Stimulated activated CD4-positive, alpha-beta T cell treated with anti-CD3 and anti-CD28 coated beads, Interleukin-1b, Interleukin-23, amount 100 ng/mL, for 1 hour (primary cell): ENCODE measurements around the gene ISYNA1.

Experiments used
- DNase-seq, 2 donors: peaks; one replicate each; pipeline ENCODE4 v3.0.0-alpha.2; 2020; ENCODE audit warnings: low read depth in 2 of 2

ISYNA1 gene

GRCh38 chr19:18392417-18392816, 45.5 kb downstream of the ISYNA1 start:
- no peak for DNase-seq

GRCh38 chr19:18391509-18392075, 46.3 kb downstream of the ISYNA1 start:
- DNase-seq: no peak

- no peak for DNase-seq
Observed at GRCh38 chr19:18390065-18390907, 47.6 kb downstream of the ISYNA1 start.

GRCh38 chr19:18389726-18390064, 48.2 kb downstream of the ISYNA1 start:
- DNase-seq: no peak

- no peak for DNase-seq
Observed at GRCh38 chr19:18388960-18389725, 48.8 kb downstream of the ISYNA1 start.

GRCh38 chr19:18388100-18388959, 49.6 kb downstream of the ISYNA1 start:
- peak; percentile 34 to 74 for DNase-seq

GRCh38 chr19:18386543-18387271, 51.2 kb downstream of the ISYNA1 start:
- DNase-seq: no peak

- DNase-seq: no peak
Observed at GRCh38 chr19:18385675-18386542, 52.0 kb downstream of the ISYNA1 start, which contains the start of gene GDF15. Gene GDF15, plus strand, starts transcription at chr19:18386158. Its CDS starts 32 bp downstream, at chr19:18386190.

- DNase-seq: no peak
Observed at GRCh38 chr19:18385359-18385674, 52.6 kb downstream of the ISYNA1 start.

GRCh38 chr19:18384775-18385174, 53.2 kb downstream of the ISYNA1 start:
- no peak for DNase-seq
